HEK293T (cell line): ENCODE data around the gene MFSD2A.
"Not testable (repeated sequence)": the region's sequence is repeated elsewhere in the genome, so short reads cannot be mapped to it uniquely, and the experiment has no call there.

Experiments
- CTCF ChIA-PET: fragments of 350-600 bp; formaldehyde crosslinking; extraction: SDS; loops from one replicate; lab custom pipeline; 2021; ENCODE audit warnings: antibody characterized with exemption, inconsistent platforms; lab: Yijun Ruan, JAX
- POLR2A ChIA-PET: fragments of 350-600 bp; formaldehyde crosslinking; extraction: SDS; loops from one replicate; lab custom pipeline; 2020; ENCODE audit warnings: antibody characterized with exemption, inconsistent platforms; lab: Yijun Ruan, JAX
- DNase-seq: peaks from one replicate; pipeline ENCODE4 v3.0.0; 2012; ENCODE audit warnings: mixed read lengths; ENCODE audit errors: extremely low spot score
- ARNT ChIP-seq: fragments of 450-650 bp; IDR thresholded peaks from 2 replicates; pipeline ENCODE4 v1.6.1; 2017; ENCODE audit warnings: mild to moderate bottlenecking
- BHLHE40 ChIP-seq: fragments of 450-650 bp; IDR thresholded peaks from 2 replicates; pipeline ENCODE4 v1.6.1; 2016; ENCODE audit warnings: mild to moderate bottlenecking, moderate library complexity, borderline replicate concordance
- CTBP1 ChIP-seq: fragments of 450-650 bp; IDR thresholded peaks from 2 replicates; pipeline ENCODE4 v1.6.1; 2016; ENCODE audit warnings: borderline replicate concordance
- ELF4 ChIP-seq: fragments of 450-650 bp; IDR thresholded peaks from 2 replicates; pipeline ENCODE4 v1.6.1; 2017; ENCODE audit warnings: antibody characterized with exemption
- FOXA1 ChIP-seq: fragments of 450-650 bp; IDR thresholded peaks from 2 replicates; pipeline ENCODE4 v1.6.1; 2016; ENCODE audit warnings: mild to moderate bottlenecking
- FOXK2 ChIP-seq: fragments of 450-650 bp; IDR thresholded peaks from 2 replicates; pipeline ENCODE4 v1.6.1; 2016; ENCODE audit warnings: mild to moderate bottlenecking
- FOXM1 ChIP-seq: fragments of 450-650 bp; IDR thresholded peaks from 2 replicates; pipeline ENCODE4 v1.6.1; 2017; ENCODE audit warnings: mild to moderate bottlenecking, borderline replicate concordance
- HDGF ChIP-seq: fragments of 450-650 bp; IDR thresholded peaks from 2 replicates; pipeline ENCODE4 v1.6.1; 2017; ENCODE audit warnings: antibody characterized with exemption, borderline replicate concordance
- L3MBTL2 ChIP-seq: fragments of 450-650 bp; conservative IDR thresholded peaks from 2 replicates; pipeline ENCODE4 v1.6.1; 2016; ENCODE audit warnings: mild to moderate bottlenecking
- LEF1 ChIP-seq: fragments of 450-650 bp; IDR thresholded peaks from 2 replicates; pipeline ENCODE4 v1.6.1; 2017; ENCODE audit warnings: mild to moderate bottlenecking, borderline replicate concordance
- NFRKB ChIP-seq: fragments of 450-650 bp; IDR thresholded peaks from 2 replicates; pipeline ENCODE4 v1.6.1; 2016; ENCODE audit warnings: mild to moderate bottlenecking, moderate library complexity
- PKNOX1 ChIP-seq: fragments of 450-650 bp; IDR thresholded peaks from 2 replicates; pipeline ENCODE4 v1.6.1; 2016
- SP1 ChIP-seq: fragments of 450-650 bp; IDR thresholded peaks from 2 replicates; pipeline ENCODE4 v1.6.1; 2017
- SUZ12 ChIP-seq: fragments of 450-650 bp; IDR thresholded peaks from 2 replicates; pipeline ENCODE4 v1.6.1; 2016; ENCODE audit warnings: mild to moderate bottlenecking
- TARDBP ChIP-seq: fragments of 450-650 bp; IDR thresholded peaks from 2 replicates; pipeline ENCODE4 v1.6.1; 2016
- ZNF384 ChIP-seq: fragments of 450-650 bp; IDR thresholded peaks from 2 replicates; pipeline ENCODE4 v1.6.1; 2016

MFSD2A gene

GRCh38 chr1:39977202-39977601, 22.3 kb downstream of the MFSD2A start:
- POLR2A ChIA-PET = no interaction called here
- DNase-seq = no peak
- TF ChIP-seq ARNT = no peak
- no peak for TF ChIP-seq CTBP1
- TF ChIP-seq L3MBTL2 = no peak
- TF ChIP-seq ZNF384 = no peak
- no peak for TF ChIP-seq TARDBP
- TF ChIP-seq NFRKB = no peak
- no peak for TF ChIP-seq BHLHE40
- no peak for TF ChIP-seq ELF4
- TF ChIP-seq FOXA1 = no peak
- no peak for TF ChIP-seq FOXK2
- no peak for TF ChIP-seq HDGF
- TF ChIP-seq PKNOX1 = no peak
- no peak for TF ChIP-seq SUZ12
- TF ChIP-seq LEF1 = no peak
- no peak for TF ChIP-seq FOXM1
- TF ChIP-seq SP1 = no peak
- CTCF ChIA-PET = interaction anchor here (0.6 to 1.1 kb wide), 3 partner anchors 58 to 243 kb away, joined by 3 to 8 read pairs (median 3); partner anchors contain the start of gene MYCL

DNA sequence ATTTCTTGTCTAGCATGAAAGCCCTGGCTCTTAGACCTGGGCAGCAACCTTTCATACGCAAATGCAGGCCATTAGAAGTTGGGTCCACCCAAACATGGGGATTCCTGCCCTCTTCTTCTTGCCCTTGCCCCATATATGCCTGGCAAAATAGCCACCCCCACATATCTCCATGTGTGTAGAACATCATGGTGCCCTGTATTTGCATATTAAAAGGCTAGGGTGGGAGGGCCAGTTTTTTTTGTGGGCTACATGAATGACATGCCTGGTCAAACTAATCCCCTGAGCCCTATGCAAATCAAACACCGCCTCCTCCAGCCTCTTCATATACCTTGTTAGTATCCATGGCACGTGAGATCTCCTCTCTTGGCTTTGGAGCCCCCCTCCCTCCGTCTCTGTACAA, 24.7 kb downstream of the MFSD2A start:
- DNase-seq = no peak
- TF ChIP-seq ELF4 (no peak), NFRKB (no peak), SP1 (no peak), PKNOX1 (no peak), L3MBTL2 (no peak), BHLHE40 (no peak), ARNT (no peak), ZNF384 (no peak), FOXM1 (no peak), SUZ12 (no peak), FOXA1 (no peak), FOXK2 (no peak)
- CTCF ChIA-PET = no interaction called here
- POLR2A ChIA-PET = no interaction called here

- ChIA-PET POLR2A (no interaction called here), CTCF (interaction anchor here (0.7 kb wide), 1 partner anchor 79 kb away, joined by 3 read pairs; no protein-coding TSS in a partner anchor)
- TF ChIP-seq ZNF384 = no peak
- DNase-seq = no peak
These were observed 25.8 kb downstream of the MFSD2A start for GRCh38 chr1:39980555-39981313.

- no peak for DNase-seq
- CTCF ChIA-PET = interaction anchor here (0.8 kb wide), 1 partner anchor 79 kb away, joined by 3 read pairs; no protein-coding TSS in a partner anchor
- TF ChIP-seq PKNOX1 = no peak
- TF ChIP-seq TARDBP = no peak
- no peak for TF ChIP-seq SUZ12
- no peak for TF ChIP-seq SP1
- no peak for TF ChIP-seq BHLHE40
- TF ChIP-seq LEF1 = no peak
- TF ChIP-seq FOXM1 = no peak
- TF ChIP-seq ELF4 = no peak
- TF ChIP-seq FOXA1 = no peak
- no peak for TF ChIP-seq CTBP1
- no peak for TF ChIP-seq L3MBTL2
- TF ChIP-seq HDGF = no peak
- no peak for TF ChIP-seq NFRKB
- no peak for TF ChIP-seq FOXK2
- POLR2A ChIA-PET = no interaction called here
These were observed 26.4 kb downstream of the MFSD2A start for GRCh38 chr1:39981385-39981784.

DNA sequence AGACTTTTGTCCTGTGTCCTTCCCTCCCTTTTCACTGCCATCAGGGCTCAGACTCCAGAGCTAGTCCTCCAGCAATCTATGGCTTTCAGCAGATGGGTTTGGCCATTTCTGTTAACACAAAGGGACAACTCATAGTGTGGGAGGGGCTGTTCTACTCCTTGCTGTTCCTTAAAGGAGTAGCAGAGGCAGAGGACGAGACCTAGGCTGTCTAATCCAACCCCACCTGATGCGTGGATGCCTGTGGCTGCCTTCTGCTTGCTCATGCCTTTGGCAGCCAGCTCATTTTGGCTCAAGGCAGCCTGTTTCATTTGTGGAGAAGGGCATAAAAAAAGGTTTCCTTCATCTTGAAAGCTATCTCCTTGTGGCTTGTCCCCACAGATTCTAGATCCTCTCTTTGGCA, 27.0 kb downstream of the MFSD2A start:
- TF ChIP-seq HDGF (no peak), FOXM1 (no peak), TARDBP (no peak), CTBP1 (no peak), BHLHE40 (no peak), ZNF384 (no peak), SP1 (no peak), ELF4 (no peak), LEF1 (no peak), SUZ12 (no peak)
- ChIA-PET CTCF (interaction anchor here (0.8 kb wide), 1 partner anchor 79 kb away, joined by 3 read pairs; no protein-coding TSS in a partner anchor), POLR2A (no interaction called here)
- DNase-seq = no peak

GRCh38 chr1:39984480-39984879, 29.5 kb downstream of the MFSD2A start:
- CTCF ChIA-PET = interaction anchor here (1.2 kb wide), 1 partner anchor 65 kb away, joined by 3 read pairs; no protein-coding TSS in a partner anchor
- DNase-seq, POLR2A ChIA-PET: not testable (repeated sequence)
